Measurements from ENCODE around the gene KCNN1. TPM values are rescaled to one million over a fixed set of nuclear protein-coding genes. Genes with fewer than 3 reads are reported as not detected.
A peak's percentile ranks its signal among the peaks of the same experiment; 100 is the strongest.

Gene KCNN1
- total and polyA plus RNA-seq, 2 of the 13 experiments (the other 11 are each of a cell fraction or from before 2014, with no cell fraction given): 0.04 TPM; not detected in 1

DNA sequence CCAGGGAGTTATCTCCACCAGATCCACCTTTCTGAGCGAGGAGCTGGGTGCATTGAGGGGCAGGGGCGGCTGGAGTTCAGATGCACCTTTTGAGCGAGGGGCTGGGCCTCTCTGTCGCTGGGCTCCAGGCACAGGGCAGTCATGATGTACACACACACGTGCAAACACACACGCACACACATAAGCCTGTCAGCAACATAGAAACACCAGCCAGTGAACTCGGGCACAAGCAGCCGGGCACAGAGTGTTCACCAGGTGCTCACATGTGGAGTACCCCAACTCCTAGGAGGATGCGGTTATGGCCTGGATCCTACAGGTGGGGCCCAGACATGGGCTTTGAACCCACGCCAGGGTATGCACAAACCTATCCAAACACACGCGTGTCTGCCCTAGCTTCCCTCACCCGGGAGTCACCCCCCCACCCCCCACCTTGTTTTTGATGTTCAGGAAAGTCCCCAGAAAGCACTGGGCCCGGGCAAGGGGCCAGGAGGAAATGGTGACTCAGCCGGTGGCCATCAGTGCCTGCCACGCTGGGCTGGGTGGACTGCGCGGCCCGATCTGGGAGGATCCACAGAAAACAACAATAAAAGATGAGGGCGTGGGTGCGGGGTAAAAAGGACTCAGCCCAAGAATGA lies 54.3 kb downstream of the KCNN1 start (continued):
- TF ChIP-seq TRIM24 (CRISPR knock-in tag; IDR thresholded peaks at IDR 0.05) (no peak), TFE3 (CRISPR knock-in tag; IDR thresholded peaks at IDR 0.05) (no peak), KAT8 (CRISPR knock-in tag; IDR thresholded peaks at IDR 0.05) (no peak), CREM (IDR thresholded peaks at IDR 0.05) (no peak), CREM (CRISPR knock-in tag; IDR thresholded peaks at IDR 0.05) (no peak), MAZ (IDR thresholded peaks at IDR 0.05; ENCODE audit: borderline replicate concordance, low read depth, low read length) (no peak), MAZ (CRISPR knock-in tag; IDR thresholded peaks at IDR 0.05; ENCODE audit: low read depth) (no peak)
- TF ChIP-seq, protein P1, sequence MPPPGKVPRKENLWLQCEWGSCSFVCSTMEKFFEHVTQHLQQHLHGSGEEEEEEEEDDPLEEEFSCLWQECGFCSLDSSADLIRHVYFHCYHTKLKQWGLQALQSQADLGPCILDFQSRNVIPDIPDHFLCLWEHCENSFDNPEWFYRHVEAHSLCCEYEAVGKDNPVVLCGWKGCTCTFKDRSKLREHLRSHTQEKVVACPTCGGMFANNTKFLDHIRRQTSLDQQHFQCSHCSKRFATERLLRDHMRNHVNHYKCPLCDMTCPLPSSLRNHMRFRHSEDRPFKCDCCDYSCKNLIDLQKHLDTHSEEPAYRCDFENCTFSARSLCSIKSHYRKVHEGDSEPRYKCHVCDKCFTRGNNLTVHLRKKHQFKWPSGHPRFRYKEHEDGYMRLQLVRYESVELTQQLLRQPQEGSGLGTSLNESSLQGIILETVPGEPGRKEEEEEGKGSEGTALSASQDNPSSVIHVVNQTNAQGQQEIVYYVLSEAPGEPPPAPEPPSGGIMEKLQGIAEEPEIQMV (CRISPR knock-in tag; IDR thresholded peaks at IDR 0.05; ENCODE audit: low read depth): no peak

DNA sequence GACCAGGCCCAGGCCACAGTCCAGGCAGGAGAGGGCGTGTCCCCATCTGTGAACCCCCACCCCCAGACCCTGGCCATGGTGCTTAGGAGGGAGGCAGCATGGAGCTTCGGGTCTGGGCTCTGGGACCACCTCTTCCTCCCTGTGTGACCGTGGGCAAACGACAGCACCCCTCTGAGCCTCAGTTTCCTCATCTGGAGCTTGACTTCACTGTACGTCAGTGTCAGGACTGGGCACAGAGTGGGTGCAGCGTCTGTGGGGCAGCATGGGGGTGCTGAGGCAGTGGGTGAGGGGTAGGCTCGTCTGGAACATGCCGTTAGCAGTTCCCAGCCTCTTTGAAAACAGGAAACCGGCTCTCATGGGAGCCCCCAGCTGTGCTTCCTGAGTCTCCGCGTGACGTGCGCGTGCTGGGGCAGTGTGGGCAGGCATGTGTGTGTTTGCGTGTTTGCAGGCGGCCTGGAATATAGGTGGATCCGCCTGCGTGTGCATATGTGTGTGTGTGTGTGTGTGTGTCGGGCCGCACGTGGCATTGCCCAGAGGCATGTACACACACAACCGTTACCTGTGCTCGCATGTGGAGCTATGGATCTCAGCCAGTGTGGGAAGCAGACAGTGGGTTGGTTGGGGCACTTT lies 56.8 kb downstream of the KCNN1 start:
- Histone ChIP-seq H3K36me3 (replicated peaks in 1 of 2; ENCODE audit: control insufficient read depth in 1 of 2, insufficient read depth in 2 of 2, low read length in 2 of 2) (no peaks in the 10 kb centered on the region), H3K27me3 (ENCODE audit: control insufficient read depth in 1 of 2, insufficient read depth in 2 of 2, low read length in 2 of 2) (peaks cover 0 to 3% of the 10 kb centered on the region in 2 experiments; a peak in 1 of 5 replicates), H3K4me2 (ENCODE audit: low read depth, low read length) (peak overlapping the region; percentile 29; the same call in 1 of the 2 replicates), H4K20me1 (ENCODE audit: insufficient read depth, low read length) (no peaks in the 10 kb centered on the region), H3K79me2 (ENCODE audit: insufficient read depth, low read length) (no peaks in the 10 kb centered on the region), H3K9ac (ENCODE audit: insufficient read depth, low read depth, low read length) (peak overlapping the region; percentile 16; the same call in 1 of the 2 replicates), H2AFZ (ENCODE audit: low read length) (no peak overlapping the region), H3K4me3 (replicated peaks in 1 of 3; ENCODE audit: insufficient read depth in 1 of 3, low read depth in 2 of 3, low read length in 3 of 3) (peak overlapping the region in 1 of 3 experiments; percentile 23; a peak in 1 of 6 replicates), H3K9me3 (ENCODE audit: low read length) (no peaks in the 10 kb centered on the region), H3K27ac (ENCODE audit: extremely low read length, insufficient read depth, low read length) (no peak overlapping the region), H3K4me1 (ENCODE audit: insufficient read depth, low read length) (peaks cover 54% of the 10 kb centered on the region)
- DNase-seq (ENCODE audit: low spot score): no peak
- intact Hi-C loops (cut with micrococcal nuclease; ENCODE audit: unreplicated experiment) (no loop called here), in situ Hi-C loops (cut with HindIII; ENCODE audit: extremely low pct_ligation_motif_present, low pct_unique_long_range_greater_than_20kb) (no loop called here)
- POLR2A ChIA-PET: interaction anchor here (0.8 to 1.0 kb wide), 2 partner anchors 10 to 15 kb away, joined by 3 to 4 read pairs; partner anchors contain the start of gene ARRDC2
- BruUV-seq (replicated peaks): no TSS peak
- FAIRE-seq: no peak
- WGBS (ENCODE audit: low lambda C conversion rate): 79% methylated on average over 15 of the region's 23 CpGs
- ATAC-seq: no peak
- CTCF ChIA-PET (ENCODE audit: low intra/inter-chr PET ratio, low total read pairs): no interaction called here
- TF ChIP-seq THRA (CRISPR knock-in tag; IDR thresholded peaks at IDR 0.05; ENCODE audit: borderline replicate concordance): no peak
- no peak for TF ChIP-seq ZNF678 (CRISPR knock-in tag; IDR thresholded peaks at IDR 0.05)
- TF ChIP-seq, protein P2, sequence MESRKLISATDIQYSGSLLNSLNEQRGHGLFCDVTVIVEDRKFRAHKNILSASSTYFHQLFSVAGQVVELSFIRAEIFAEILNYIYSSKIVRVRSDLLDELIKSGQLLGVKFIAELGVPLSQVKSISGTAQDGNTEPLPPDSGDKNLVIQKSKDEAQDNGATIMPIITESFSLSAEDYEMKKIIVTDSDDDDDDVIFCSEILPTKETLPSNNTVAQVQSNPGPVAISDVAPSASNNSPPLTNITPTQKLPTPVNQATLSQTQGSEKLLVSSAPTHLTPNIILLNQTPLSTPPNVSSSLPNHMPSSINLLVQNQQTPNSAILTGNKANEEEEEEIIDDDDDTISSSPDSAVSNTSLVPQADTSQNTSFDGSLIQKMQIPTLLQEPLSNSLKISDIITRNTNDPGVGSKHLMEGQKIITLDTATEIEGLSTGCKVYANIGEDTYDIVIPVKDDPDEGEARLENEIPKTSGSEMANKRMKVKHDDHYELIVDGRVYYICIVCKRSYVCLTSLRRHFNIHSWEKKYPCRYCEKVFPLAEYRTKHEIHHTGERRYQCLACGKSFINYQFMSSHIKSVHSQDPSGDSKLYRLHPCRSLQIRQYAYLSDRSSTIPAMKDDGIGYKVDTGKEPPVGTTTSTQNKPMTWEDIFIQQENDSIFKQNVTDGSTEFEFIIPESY (CRISPR knock-in tag; IDR thresholded peaks at IDR 0.05): peak; percentile 67
- 0 out of 4 replicates have a peak, but pooled peaks of 1 of the 2 experiments have one; percentile 23 for TF ChIP-seq POLR2A (IDR thresholded peaks at IDR 0.05; ENCODE audit: insufficient read depth in 1 of 2, low read depth in 2 of 2, low read length in 2 of 2)
- peak; percentile 31 for TF ChIP-seq AGO2 (optimal IDR thresholded peaks at IDR 0.05; ENCODE audit: low read depth, low read length)
- 0 out of 2 replicates have a peak, but pooled peaks have one; percentile 22 for TF ChIP-seq ZBTB38 (CRISPR knock-in tag; IDR thresholded peaks at IDR 0.05)
- TF ChIP-seq IRF9 (CRISPR knock-in tag; IDR thresholded peaks at IDR 0.05; ENCODE audit: borderline replicate concordance): no peak
